Naive B cell (primary cell): ENCODE data around the gene TTLL11. TPM values are rescaled to one million over a fixed set of nuclear protein-coding genes. Genes with fewer than 3 reads are reported as not detected.
"Not testable (repeated sequence)": the region's sequence is repeated elsewhere in the genome, so short reads cannot be mapped to it uniquely, and the experiment has no call there.

Experiments
- ATAC-seq, 2 donors: fragments of 150-1000 bp; cut with Tn5 transposase; 2 replicates each; pipeline ENCODE4 v1.10.0; 2021; ENCODE audit warnings: low read depth in 2 of 2, mild to moderate bottlenecking in 2 of 2, moderate library complexity in 2 of 2
- DNase-seq: peaks from one replicate; pipeline ENCODE4 v3.0.0; 2022
- H3K27ac Mint-ChIP-seq, 6 donors: one replicate each; pipeline ENCODE4 v1.8.0; 2020 to 2022; ENCODE audit warnings: mild to moderate bottlenecking in 6 of 6, mixed read lengths in 6 of 6, moderate library complexity in 5 of 6, inconsistent platforms in 2 of 6
- H3K27me3 Mint-ChIP-seq, 3 donors: one replicate each; pipeline ENCODE4 v1.8.0; 2021 to 2022; ENCODE audit warnings: mixed read lengths in 3 of 3, mild to moderate bottlenecking in 1 of 3
- H3K36me3 Mint-ChIP-seq, 2 donors: one replicate each; pipeline ENCODE4 v1.8.0; 2020 to 2022; ENCODE audit warnings: mixed read lengths in 2 of 2, inconsistent platforms in 1 of 2, mild to moderate bottlenecking in 1 of 2
- H3K4me1 Mint-ChIP-seq, 3 donors: one replicate each; pipeline ENCODE4 v1.8.0; 2020 to 2022; ENCODE audit warnings: mixed read lengths in 3 of 3, inconsistent platforms in 1 of 3, mild to moderate bottlenecking in 1 of 3, moderate library complexity in 1 of 3
- H3K4me3 Mint-ChIP-seq, 8 donors: one replicate each; pipeline ENCODE4 v1.8.0; 2020 to 2022; ENCODE audit warnings: mild to moderate bottlenecking in 8 of 8, mixed read lengths in 8 of 8, moderate library complexity in 8 of 8, inconsistent platforms in 2 of 8
- H3K9me3 Mint-ChIP-seq, 7 donors: one replicate each; pipeline ENCODE4 v1.8.0; 2020 to 2022; ENCODE audit warnings: mixed read lengths in 7 of 7, mild to moderate bottlenecking in 5 of 7, inconsistent platforms in 2 of 7, moderate library complexity in 1 of 7
- polyA plus RNA-seq, 6 donors: library from polyadenylated mRNA; unstranded; fragments of 300-500 nt; fragmentation: Illumina TruSeq; gene quantifications; one replicate each; pipeline ENCODE4 v1.2.3, GENCODE V29; 2021; ENCODE audit warnings: low read depth in 6 of 6

The TTLL11 gene
- polyA plus RNA-seq, 6 donors from 2014 or later: 3.3 to 10.9 (median 5.1) TPM

DNA sequence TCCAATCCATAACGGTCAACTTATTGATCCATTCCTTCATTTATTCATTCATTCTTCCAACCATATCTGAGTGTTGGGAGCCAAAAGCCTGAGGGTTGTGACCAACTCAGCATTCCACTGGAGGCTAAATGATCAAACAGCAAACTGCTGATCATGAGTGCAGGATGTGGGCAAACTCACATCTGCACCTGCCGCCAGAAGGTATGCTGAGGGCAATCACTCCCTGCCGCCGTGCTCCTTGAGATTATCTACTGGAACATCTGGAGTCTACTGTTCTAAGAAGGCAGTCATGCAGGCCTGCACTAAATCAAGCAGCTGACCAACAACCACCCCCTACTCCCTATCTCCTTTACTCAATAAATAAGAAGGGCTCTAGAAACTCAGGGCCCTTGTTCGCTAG, 184.0 kb downstream of the TTLL11 start:
- DNase-seq (no peak), ATAC-seq (no peak)
- Mint-ChIP-seq H3K27ac (no peak overlapping the region), H3K4me3 (no peak overlapping the region), H3K36me3 (peaks cover 0 to 5% of the 10 kb centered on the region in 2 donors), H3K27me3 (peaks cover 0 to 10% (median 7%) of the 10 kb centered on the region in 3 donors), H3K9me3 (no peaks in the 10 kb centered on the region), H3K4me1 (no peaks in the 10 kb centered on the region)

DNA sequence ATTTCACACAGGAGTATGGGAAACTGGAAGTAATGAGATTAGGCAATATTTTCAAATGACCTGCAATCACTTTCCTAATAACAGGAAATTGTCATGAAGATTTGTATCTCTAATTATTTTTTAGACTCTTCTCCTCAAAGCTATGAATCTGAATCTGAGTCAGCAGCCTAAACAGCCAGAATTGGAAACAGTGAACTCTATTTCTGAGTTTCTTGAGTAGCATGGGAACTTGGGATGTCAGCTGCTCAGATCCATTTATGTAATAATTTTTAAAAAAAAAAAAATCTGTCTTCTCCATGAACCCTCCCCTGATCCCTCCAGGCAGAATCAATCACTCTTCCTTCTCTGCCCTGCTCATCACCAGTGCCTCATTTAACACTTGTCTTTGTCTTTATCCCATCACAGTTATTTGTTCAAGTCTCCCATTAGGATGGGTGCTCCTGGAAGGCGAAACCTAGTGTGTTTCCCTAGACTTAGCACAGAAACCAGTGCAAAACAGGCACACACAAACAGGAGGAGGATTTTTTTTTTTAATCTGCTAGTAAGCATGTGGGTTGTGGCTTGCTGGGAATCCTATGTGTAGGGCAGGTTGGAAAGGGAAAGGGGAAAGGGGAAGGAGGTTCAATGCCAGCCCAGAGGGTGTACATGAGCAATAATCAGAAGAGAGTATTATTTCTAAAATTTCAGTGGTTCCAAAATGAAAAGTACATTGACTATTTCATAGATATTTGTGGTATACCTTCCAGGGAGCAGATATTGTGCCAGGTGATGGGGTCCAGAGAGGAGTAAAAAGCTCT, 186.8 kb downstream of the TTLL11 start:
- peaks cover 0 to 4% (median 0%) of the 10 kb centered on the region in 3 donors for H3K27me3 Mint-ChIP-seq
- H3K9me3 Mint-ChIP-seq: peaks cover 0 to 5% (median 0%) of the 10 kb centered on the region in 7 donors
- H3K27ac Mint-ChIP-seq: peak overlapping the region in 1 of 6 donors; percentile 36
- H3K36me3 Mint-ChIP-seq: peaks cover 0 to 5% of the 10 kb centered on the region in 2 donors
- DNase-seq (no peak), ATAC-seq (no peak)
- no peaks in the 10 kb centered on the region for H3K4me1 Mint-ChIP-seq
- no peak overlapping the region for H3K4me3 Mint-ChIP-seq

GRCh38 chr9:121902461-121903135, 190.5 kb downstream of the TTLL11 start:
- Mint-ChIP-seq H3K9me3 (peaks cover 2 to 21% (median 10%) of the 10 kb centered on the region in 7 donors), H3K4me3 (no peak overlapping the region), H3K36me3 (peaks cover 0 to 14% of the 10 kb centered on the region in 2 donors), H3K4me1 (peaks cover 0 to 5% (median 3%) of the 10 kb centered on the region in 3 donors), H3K27me3 (no peaks in the 10 kb centered on the region), H3K27ac (peak overlapping the region in 1 of 6 donors; percentile 69)
- no peak for DNase-seq
- ATAC-seq: no peak

- H3K27ac Mint-ChIP-seq: no peak overlapping the region
- ATAC-seq (no peak), DNase-seq (no peak)
- peaks cover 2 to 21% (median 10%) of the 10 kb centered on the region in 7 donors for H3K9me3 Mint-ChIP-seq
- peaks cover 0 to 14% of the 10 kb centered on the region in 2 donors for H3K36me3 Mint-ChIP-seq
- peaks cover 0 to 5% (median 4%) of the 10 kb centered on the region in 3 donors for H3K4me1 Mint-ChIP-seq
- no peaks in the 10 kb centered on the region for H3K27me3 Mint-ChIP-seq
- no peak overlapping the region for H3K4me3 Mint-ChIP-seq
Measured at GRCh38 chr9:121901616-121902015, 191.5 kb downstream of the TTLL11 start.

DNA sequence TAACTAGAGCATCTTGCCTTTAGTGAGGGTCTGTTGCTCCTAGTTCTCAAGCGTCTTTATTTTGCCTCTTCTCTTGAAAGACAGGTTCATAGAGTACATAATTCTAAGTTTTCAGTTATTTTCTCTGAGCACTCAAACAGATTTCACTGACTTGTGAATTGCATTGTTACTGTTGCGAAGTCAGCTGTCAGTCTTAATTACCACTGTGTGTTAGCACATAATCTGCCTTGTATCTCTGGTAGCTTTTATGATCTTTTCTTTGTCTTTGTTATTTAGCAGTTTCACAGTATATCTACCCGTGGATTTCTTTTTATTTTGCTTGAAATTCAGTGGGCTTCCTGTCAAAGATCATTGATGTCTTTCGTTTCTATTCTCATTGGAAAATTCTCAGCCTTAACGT, 192.9 kb downstream of the TTLL11 start:
- H3K4me1 Mint-ChIP-seq: peaks cover 0 to 5% (median 4%) of the 10 kb centered on the region in 3 donors
- DNase-seq (no peak), ATAC-seq (no peak)
- H3K27me3 Mint-ChIP-seq: no peaks in the 10 kb centered on the region
- no peak overlapping the region for H3K4me3 Mint-ChIP-seq
- no peak overlapping the region for H3K27ac Mint-ChIP-seq
- H3K36me3 Mint-ChIP-seq: peaks cover 0 to 14% of the 10 kb centered on the region in 2 donors
- H3K9me3 Mint-ChIP-seq: peaks cover 2 to 21% (median 10%) of the 10 kb centered on the region in 7 donors

- peaks cover 0 to 5% (median 4%) of the 10 kb centered on the region in 3 donors for H3K4me1 Mint-ChIP-seq
- peaks cover 0 to 14% of the 10 kb centered on the region in 2 donors for H3K36me3 Mint-ChIP-seq
- DNase-seq (no peak), ATAC-seq (no peak)
- H3K9me3 Mint-ChIP-seq: peaks cover 2 to 21% (median 10%) of the 10 kb centered on the region in 7 donors
- no peaks in the 10 kb centered on the region for H3K27me3 Mint-ChIP-seq
- H3K27ac Mint-ChIP-seq: no peak overlapping the region
- H3K4me3 Mint-ChIP-seq: no peak overlapping the region
Measured at GRCh38 chr9:121898856-121899255, 194.3 kb downstream of the TTLL11 start.

GRCh38 chr9:121897140-121897539, 196.0 kb downstream of the TTLL11 start:
- no peak overlapping the region for H3K4me3 Mint-ChIP-seq
- DNase-seq (no peak), ATAC-seq (no peak)
- H3K27me3 Mint-ChIP-seq: no peaks in the 10 kb centered on the region
- peak overlapping the region in 2 of 6 donors; percentile 41 to 72 for H3K27ac Mint-ChIP-seq
- H3K36me3 Mint-ChIP-seq: peaks cover 0 to 14% of the 10 kb centered on the region in 2 donors
- peaks cover 0 to 5% (median 4%) of the 10 kb centered on the region in 3 donors for H3K4me1 Mint-ChIP-seq
- peaks cover 2 to 21% (median 10%) of the 10 kb centered on the region in 7 donors for H3K9me3 Mint-ChIP-seq

DNA sequence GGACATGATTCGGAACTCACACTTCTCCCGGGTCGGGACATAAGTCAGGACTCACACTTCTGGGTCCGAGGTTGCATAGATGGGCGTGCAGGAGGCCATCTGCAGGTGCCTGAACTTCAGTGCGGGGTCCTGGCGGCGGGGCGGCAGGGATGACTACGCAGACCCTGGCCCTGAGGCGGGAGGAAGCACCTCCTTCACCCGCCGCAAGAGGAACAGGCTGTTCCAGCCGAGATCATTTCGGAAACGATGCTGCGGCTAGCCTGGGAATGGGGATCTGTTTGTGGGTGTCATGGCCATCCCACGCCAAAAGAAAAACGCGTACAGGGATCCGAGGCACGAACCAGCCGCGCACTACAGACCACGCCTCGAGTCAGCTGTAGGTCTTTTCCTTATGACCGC, 196.6 kb downstream of the TTLL11 start:
- no peak for DNase-seq
- ATAC-seq: no peak
- peak overlapping the region in 1 of 8 donors; percentile 29 for H3K4me3 Mint-ChIP-seq
- H3K27ac Mint-ChIP-seq: peak overlapping the region in 1 of 6 donors; percentile 17
- peaks cover 2 to 18% (median 10%) of the 10 kb centered on the region in 7 donors for H3K9me3 Mint-ChIP-seq
- peaks cover 0 to 14% of the 10 kb centered on the region in 2 donors for H3K36me3 Mint-ChIP-seq
- H3K4me1 Mint-ChIP-seq: peaks cover 0 to 5% (median 4%) of the 10 kb centered on the region in 3 donors
- no peaks in the 10 kb centered on the region for H3K27me3 Mint-ChIP-seq

GRCh38 chr9:121895818-121896544, 197.1 kb downstream of the TTLL11 start:
- Mint-ChIP-seq H3K27ac (peak overlapping the region in 1 of 6 donors; percentile 17), H3K4me1 (peaks cover 0 to 5% (median 4%) of the 10 kb centered on the region in 3 donors), H3K4me3 (peak overlapping the region in 1 of 8 donors; percentile 29), H3K9me3 (peaks cover 2 to 16% (median 8%) of the 10 kb centered on the region in 7 donors), H3K27me3 (no peaks in the 10 kb centered on the region), H3K36me3 (peaks cover 0 to 14% of the 10 kb centered on the region in 2 donors)
- ATAC-seq (no peak), DNase-seq (no peak)

DNA sequence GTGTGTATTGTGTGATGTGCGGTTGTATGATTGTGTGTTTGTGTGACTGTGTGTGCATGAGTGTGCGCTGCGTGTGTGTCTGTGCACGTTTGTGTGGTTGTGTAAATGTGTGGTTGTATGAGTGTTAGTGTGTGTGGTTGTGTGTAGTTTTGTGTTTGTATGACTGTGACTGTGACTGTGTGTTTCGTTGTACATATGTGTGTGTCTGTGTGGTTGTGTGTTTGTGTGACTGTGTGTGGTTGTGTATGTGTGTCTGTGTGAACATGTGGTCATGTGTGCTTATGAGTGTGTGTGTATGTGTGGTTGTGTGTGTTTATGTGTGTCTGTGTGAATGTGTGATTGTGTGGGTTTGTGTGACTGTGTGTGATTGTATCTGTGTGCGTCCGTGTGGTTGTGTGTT, 197.8 kb downstream of the TTLL11 start:
- H3K4me3 Mint-ChIP-seq: no peak overlapping the region
- no peak for ATAC-seq
- peaks cover 2 to 13% (median 6%) of the 10 kb centered on the region in 7 donors for H3K9me3 Mint-ChIP-seq
- DNase-seq: no peak
- H3K4me1 Mint-ChIP-seq: peaks cover 0 to 5% (median 4%) of the 10 kb centered on the region in 3 donors
- H3K27me3 Mint-ChIP-seq: no peaks in the 10 kb centered on the region
- H3K27ac Mint-ChIP-seq: no peak overlapping the region
- peaks cover 0 to 10% of the 10 kb centered on the region in 2 donors for H3K36me3 Mint-ChIP-seq

DNA sequence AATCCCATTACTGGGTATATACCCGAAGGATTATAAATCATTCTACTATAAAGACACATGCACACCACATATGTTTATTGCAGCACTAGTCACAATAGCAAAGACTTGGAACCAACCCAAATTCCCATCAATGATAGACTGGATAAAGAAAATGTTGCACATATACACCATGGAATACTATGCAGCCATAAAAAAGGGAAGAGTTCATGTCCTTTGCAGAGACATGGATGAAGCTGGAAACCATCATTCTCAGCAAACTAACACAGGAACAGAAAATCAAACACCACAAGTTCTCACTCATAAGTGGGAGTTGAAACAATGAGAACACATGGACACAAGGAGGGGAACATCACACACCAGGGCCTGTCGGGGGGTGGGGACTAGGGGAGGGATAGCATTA, 198.7 kb downstream of the TTLL11 start:
- H3K27ac Mint-ChIP-seq: peak overlapping the region in 1 of 6 donors; percentile 77
- not testable (repeated sequence) for ATAC-seq, H3K4me3 Mint-ChIP-seq, H3K36me3 Mint-ChIP-seq, H3K27me3 Mint-ChIP-seq, H3K9me3 Mint-ChIP-seq, H3K4me1 Mint-ChIP-seq, DNase-seq

DNA sequence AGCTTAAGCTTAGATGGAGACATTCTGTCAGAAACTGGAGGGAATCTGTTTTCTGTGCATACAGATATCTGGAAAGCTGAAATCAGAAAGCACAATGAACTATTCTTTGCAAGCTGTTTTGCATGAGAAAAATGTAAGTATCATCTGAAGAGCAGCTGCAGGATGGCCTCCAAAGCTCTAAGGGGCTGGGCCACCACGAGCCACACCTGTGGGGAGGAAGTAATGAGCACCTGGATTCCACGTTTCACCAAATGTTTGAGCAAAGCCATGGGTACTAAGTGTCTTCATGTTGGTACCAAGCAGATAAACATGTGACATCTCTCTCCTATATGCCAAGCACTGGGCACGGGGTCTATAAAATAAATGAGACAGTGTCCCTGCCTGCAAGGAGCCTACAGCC, 199.3 kb downstream of the TTLL11 start:
- Mint-ChIP-seq H3K9me3 (peaks cover 0 to 4% (median 0%) of the 10 kb centered on the region in 7 donors), H3K4me3 (no peak overlapping the region), H3K36me3 (no peaks in the 10 kb centered on the region), H3K27me3 (peaks cover 0 to 4% (median 0%) of the 10 kb centered on the region in 3 donors), H3K4me1 (peaks cover 0 to 5% (median 4%) of the 10 kb centered on the region in 3 donors), H3K27ac (no peak overlapping the region)
- ATAC-seq (no peak), DNase-seq (no peak)

DNA sequence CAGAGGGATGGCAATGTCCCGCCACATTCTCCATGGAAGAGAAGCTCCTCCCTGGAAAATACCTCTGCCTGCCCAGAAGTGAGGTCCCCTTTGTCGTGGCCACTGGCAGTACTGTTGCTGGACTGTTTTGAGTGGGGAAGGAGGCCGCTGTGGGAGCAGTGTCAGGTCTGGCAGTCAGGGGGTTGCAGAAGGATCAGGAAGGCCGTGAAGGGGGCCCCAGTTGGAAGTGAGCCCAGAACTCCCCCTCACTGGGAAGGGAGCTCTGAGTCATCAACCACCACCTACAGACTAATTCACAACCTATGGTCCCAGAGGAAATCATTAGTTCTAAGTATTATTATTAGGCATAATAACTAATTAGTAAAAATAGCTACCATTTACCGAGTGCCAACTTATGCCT, 200.4 kb downstream of the TTLL11 start:
- Mint-ChIP-seq H3K4me1 (peaks cover 0 to 2% (median under 1%) of the 10 kb centered on the region in 3 donors), H3K27me3 (peaks cover 0 to 4% (median 0%) of the 10 kb centered on the region in 3 donors), H3K9me3 (peaks cover 0 to 4% (median 0%) of the 10 kb centered on the region in 7 donors), H3K36me3 (no peaks in the 10 kb centered on the region), H3K27ac (no peak overlapping the region), H3K4me3 (peak overlapping the region in 1 of 8 donors; percentile 78)
- ATAC-seq (no peak), DNase-seq (no peak)
